Urinary bladder (tissue), 4 donors: ENCODE results near the gene UGT1A6. TPM values are rescaled to one million over a fixed set of nuclear protein-coding genes. Genes with fewer than 3 reads are reported as not detected.
"Not testable (repeated sequence)": the region's sequence is repeated elsewhere in the genome, so short reads cannot be mapped to it uniquely, and the experiment has no call there.

Source experiments
- DNase-seq: peaks from one replicate; pipeline ENCODE4 v3.0.0-alpha.2; 2015; ENCODE audit errors: extremely low spot score
- H3K27ac ChIP-seq: one replicate; pipeline ENCODE4 v1.5.1; 2013; ENCODE audit warnings: low read depth, mild to moderate bottlenecking, moderate library complexity
- H3K36me3 ChIP-seq: one replicate; pipeline ENCODE4 v1.6.1; 2013; ENCODE audit warnings: mild to moderate bottlenecking, moderate library complexity; ENCODE audit not compliant: insufficient read depth
- H3K4me1 ChIP-seq: one replicate; pipeline ENCODE4 v1.6.1; 2013; ENCODE audit warnings: mild to moderate bottlenecking, moderate library complexity; ENCODE audit not compliant: insufficient read depth
- H3K4me3 ChIP-seq: one replicate; pipeline ENCODE4 v1.5.1; 2013; ENCODE audit warnings: low read depth, low read length
- WGBS: extraction: QIAGEN DNeasy Blood & Tissue Kit; methylation state at CpG from one replicate; pipeline ENCODE4 v1.1.7; 2013; 5-methylcytosine and 5-hydroxymethylcytosine counted together
- polyA plus RNA-seq: library from polyadenylated mRNA; stranded (reverse); fragments of 200-250 nt; gene quantifications from one replicate; pipeline ENCODE4 v1.2.3, GENCODE V29; 2013
- total RNA-seq: library from RNA; depleted of rRNA; stranded (reverse); fragments of >200 nt; gene quantifications from one replicate; pipeline ENCODE4 v1.2.3, GENCODE V29; 2014
- donor health status: healthy with polysubstance abuse.
- donor health status: healthy.

Gene UGT1A6
- total and polyA plus RNA-seq, 2 donors: 17.6 to 19.9 TPM

GRCh38 chr2:233693963-233694362 is 1.3 kb downstream of the UGT1A6 start:
- no peaks in the 10 kb centered on the region for H3K36me3 ChIP-seq
- 77% methylated on average over 6 of the region's 6 CpGs for WGBS
- no peak overlapping the region for H3K27ac ChIP-seq
- H3K4me3 ChIP-seq: no peak overlapping the region
- DNase-seq: no peak
- H3K4me1 ChIP-seq: peaks cover 1% of the 10 kb centered on the region

GRCh38 chr2:233698740-233699139 is 6.0 kb downstream of the UGT1A6 start:
- 87% methylated on average over 4 of the region's 4 CpGs for WGBS
- no peak for DNase-seq
- H3K4me1 ChIP-seq: peaks cover 1% of the 10 kb centered on the region
- H3K36me3 ChIP-seq: no peaks in the 10 kb centered on the region
- no peak overlapping the region for H3K27ac ChIP-seq
- no peak overlapping the region for H3K4me3 ChIP-seq

DNA sequence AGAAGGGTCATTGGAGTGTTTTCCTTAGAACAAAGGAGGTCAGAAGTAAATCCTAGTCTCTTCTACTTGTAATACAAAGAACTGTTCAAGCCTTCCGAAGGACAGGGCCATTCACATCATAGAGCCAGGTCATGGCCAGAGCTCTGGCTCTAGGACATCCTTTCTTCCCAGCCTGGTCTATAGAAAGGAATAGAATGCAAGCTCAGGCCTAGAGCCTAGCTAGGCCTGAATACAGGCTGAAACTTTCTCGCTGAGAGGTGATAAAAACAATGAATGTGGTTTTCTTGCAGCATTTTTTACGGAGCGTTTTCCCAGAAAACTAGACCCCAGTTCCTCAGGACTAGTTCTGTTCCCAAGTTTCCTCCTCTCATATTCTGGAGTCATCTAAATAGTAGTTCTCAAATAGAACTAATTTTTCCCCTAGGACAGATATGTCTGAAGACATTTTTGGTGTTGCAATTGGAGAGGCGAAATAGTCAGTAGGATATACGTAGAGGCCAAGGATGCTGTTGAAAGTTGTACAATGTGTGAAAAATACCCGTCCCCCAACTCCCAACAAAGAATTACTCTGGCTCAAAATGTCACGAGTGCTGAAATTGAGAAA is 6.8 kb downstream of the UGT1A6 start:
- 84% methylated on average over 8 of the region's 8 CpGs for WGBS

DNA sequence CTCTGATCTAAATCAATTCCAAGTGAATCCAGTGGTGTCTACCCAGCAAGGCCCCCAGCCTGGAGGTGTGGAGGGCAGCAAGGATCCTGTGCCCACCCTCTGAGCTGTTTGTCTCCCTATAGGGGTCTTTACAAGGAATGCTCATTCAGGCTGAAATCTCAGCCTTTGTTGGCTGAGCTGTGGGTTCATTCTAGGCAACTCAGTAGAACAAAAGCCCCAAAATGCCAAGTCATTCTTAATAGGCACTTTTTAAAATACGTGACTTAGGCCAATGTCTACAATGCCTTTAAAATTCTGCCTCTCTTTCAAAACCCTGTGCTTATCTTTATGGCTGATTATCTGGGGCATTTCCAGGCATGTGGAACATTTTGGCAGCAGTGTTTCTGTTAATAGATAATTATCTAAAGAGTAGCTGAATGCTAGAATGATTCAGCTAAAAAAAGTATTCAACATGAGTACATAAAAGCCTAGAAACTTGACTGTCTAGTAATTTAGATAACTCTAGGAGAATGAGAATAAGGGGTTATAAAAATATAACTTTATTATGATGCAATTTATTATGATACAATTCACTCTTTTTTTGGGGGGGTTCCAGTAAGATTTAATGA is 7.4 kb downstream of the UGT1A6 start:
- Histone ChIP-seq H3K36me3 (no peaks in the 10 kb centered on the region), H3K27ac (no peak overlapping the region), H3K4me1 (peaks cover 1% of the 10 kb centered on the region), H3K4me3 (no peak overlapping the region)
- WGBS: 15% methylated on average over 1 of the region's 1 CpG
- DNase-seq: peak; percentile 75

More for the DNA sequence above, 6.8 kb downstream of the UGT1A6 start:
- peaks cover 1% of the 10 kb centered on the region for H3K4me1 ChIP-seq
- DNase-seq: no peak
- no peak overlapping the region for H3K4me3 ChIP-seq
- no peaks in the 10 kb centered on the region for H3K36me3 ChIP-seq
- H3K27ac ChIP-seq: no peak overlapping the region

GRCh38 chr2:233700842-233701241 is 8.2 kb downstream of the UGT1A6 start:
- H3K4me3 ChIP-seq: not testable (repeated sequence)
- 89% methylated on average over 5 of the region's 5 CpGs for WGBS

DNA sequence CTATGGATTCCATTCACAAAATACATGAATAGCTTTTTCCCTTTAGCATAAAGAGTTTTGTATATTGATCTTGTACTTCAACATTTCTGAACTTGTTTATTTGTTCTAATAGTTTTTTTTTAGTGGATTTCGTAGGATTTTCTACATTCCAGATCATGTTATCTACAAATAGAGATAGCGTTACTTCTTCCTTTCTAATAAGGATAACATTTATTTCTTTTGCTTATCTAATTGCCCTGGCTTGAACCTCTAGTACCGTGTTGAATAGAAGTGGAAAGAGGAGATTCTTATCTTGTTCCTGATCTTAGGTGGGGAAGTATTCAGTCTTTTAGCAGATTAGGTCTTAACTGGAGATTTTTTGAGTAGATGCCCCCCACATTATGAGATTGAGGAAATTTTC is 9.5 kb downstream of the UGT1A6 start:
- no peak overlapping the region for H3K4me3 ChIP-seq
- no peak overlapping the region for H3K27ac ChIP-seq
- 35% methylated on average over 3 of the region's 3 CpGs for whole genome bisulfite sequencing
- H3K36me3 ChIP-seq: no peaks in the 10 kb centered on the region
- peaks cover 1% of the 10 kb centered on the region for H3K4me1 ChIP-seq
- DNase-seq: no peak

More at GRCh38 chr2:233700842-233701241, 8.2 kb downstream of the UGT1A6 start:
- H3K36me3 ChIP-seq, H3K4me1 ChIP-seq, H3K27ac ChIP-seq, DNase-seq: not testable (repeated sequence)

GRCh38 chr2:233705911-233706506 is 13.3 kb downstream of the UGT1A6 start:
- H3K4me3 ChIP-seq: no peak overlapping the region
- H3K4me1 ChIP-seq: no peaks in the 10 kb centered on the region
- 64% methylated on average over 4 of the region's 4 CpGs for WGBS
- H3K27ac ChIP-seq: no peak overlapping the region
- no peaks in the 10 kb centered on the region for H3K36me3 ChIP-seq
- DNase-seq: no peak

DNA sequence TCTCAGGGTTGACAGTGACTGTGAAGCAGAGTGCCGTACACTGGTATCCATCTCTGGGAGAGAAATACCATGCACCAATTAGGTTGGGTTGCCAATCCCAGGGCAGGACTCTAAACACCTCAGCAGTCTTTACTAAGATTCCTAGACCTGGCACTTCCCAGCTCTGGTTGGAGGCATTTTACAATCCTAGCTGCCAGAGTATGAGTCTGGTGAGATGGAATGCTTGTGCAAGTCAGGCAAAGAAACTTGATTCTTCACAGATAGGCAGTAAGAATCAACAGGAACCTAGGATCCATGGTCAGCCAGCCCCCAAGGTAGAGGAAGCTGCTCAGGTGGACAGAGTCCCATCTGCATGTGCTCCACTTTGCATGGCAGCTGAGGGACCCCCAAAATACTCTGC is 14.0 kb downstream of the UGT1A6 start:
- 2% methylated on average over 1 of the region's 1 CpG for WGBS

GRCh38 chr2:233707940-233708644 is 15.4 kb downstream of the UGT1A6 start:
- no peak for DNase-seq
- no peaks in the 10 kb centered on the region for H3K36me3 ChIP-seq
- 60% methylated on average over 10 of the region's 10 CpGs for WGBS
- H3K4me1 ChIP-seq: no peaks in the 10 kb centered on the region
- H3K4me3 ChIP-seq: no peak overlapping the region
- H3K27ac ChIP-seq: no peak overlapping the region

More for the DNA sequence above, 14.0 kb downstream of the UGT1A6 start:
- Histone ChIP-seq H3K36me3 (no peaks in the 10 kb centered on the region), H3K4me1 (no peaks in the 10 kb centered on the region), H3K27ac (no peak overlapping the region), H3K4me3 (no peak overlapping the region)
- DNase-seq: no peak

- H3K27ac ChIP-seq: no peak overlapping the region
- no peaks in the 10 kb centered on the region for H3K4me1 ChIP-seq
- no peak overlapping the region for H3K4me3 ChIP-seq
- DNase-seq: no peak
- WGBS: 85% methylated on average over 5 of the region's 5 CpGs
- no peaks in the 10 kb centered on the region for H3K36me3 ChIP-seq
Observed at GRCh38 chr2:233708942-233709341, 16.3 kb downstream of the UGT1A6 start.

DNA sequence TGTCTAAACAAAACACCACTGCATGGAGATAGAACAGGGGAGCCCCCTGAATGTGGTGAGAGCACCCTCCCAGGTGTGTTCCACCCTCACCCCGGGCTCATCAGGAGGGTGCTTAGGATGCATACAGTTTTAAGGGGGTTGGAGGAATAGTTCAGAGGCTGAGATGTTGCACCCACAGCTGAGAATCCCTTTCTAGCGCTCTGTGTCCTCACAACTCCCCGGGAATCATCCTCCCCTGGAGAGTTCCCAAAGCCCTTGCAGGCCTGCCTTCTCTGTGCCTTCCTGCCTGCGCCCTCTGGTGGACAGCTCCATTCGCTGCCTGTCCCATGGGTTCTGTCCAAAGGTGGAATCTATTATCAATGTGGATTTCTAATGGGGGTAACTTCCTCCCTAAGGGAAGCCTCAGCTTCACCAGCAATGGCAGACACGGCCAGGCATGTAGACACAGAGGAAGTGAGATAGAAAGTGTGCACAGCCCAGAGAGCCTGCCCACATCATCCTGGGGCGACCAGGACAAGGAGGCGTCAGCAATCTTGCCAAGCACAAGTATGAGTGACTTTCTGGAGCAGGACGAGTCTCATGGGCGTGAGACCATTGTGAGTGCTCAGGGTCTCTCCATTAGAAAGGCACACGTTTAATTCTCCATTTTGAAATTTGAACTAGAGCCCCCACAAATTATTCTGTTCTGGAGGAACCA is 18.8 kb downstream of the UGT1A6 start:
- no peak for DNase-seq
- 35% methylated on average over 11 of the region's 11 CpGs for WGBS
- Histone ChIP-seq H3K4me1 (no peaks in the 10 kb centered on the region), H3K4me3 (no peak overlapping the region), H3K36me3 (no peaks in the 10 kb centered on the region), H3K27ac (no peak overlapping the region)

- 78% methylated on average over 14 of the region's 14 CpGs for WGBS
- no peak within 1 kb of the TSS for H3K27ac ChIP-seq
- H3K4me3 ChIP-seq: no peak within 1 kb of the TSS
- no peaks in the 10 kb centered on the region for H3K4me1 ChIP-seq
- H3K36me3 ChIP-seq: no peaks in the 10 kb centered on the region
- no peak for DNase-seq
Observed at GRCh38 chr2:233712611-233713261, 20.0 kb downstream of the UGT1A6 start, which contains the start of gene UGT1A5. TSS of gene UGT1A5 (plus strand) at chr2:233712907. CDS start at chr2:233712992, 85 bp downstream.

DNA sequence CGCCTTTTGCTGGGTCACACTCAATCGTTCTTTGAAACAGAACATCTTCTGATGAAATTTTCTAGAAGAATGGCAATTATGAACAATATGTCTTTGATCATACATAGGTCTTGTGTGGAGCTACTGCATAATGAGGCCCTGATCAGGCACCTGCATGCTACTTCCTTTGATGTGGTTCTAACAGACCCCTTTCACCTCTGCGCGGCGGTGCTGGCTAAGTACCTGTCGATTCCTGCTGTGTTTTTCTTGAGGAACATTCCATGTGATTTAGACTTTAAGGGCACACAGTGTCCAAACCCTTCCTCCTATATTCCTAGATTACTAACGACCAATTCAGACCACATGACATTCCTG is 20.5 kb downstream of the UGT1A6 start:
- Histone ChIP-seq H3K36me3 (no peaks in the 10 kb centered on the region), H3K27ac (no peak overlapping the region), H3K4me3 (no peak overlapping the region), H3K4me1 (no peaks in the 10 kb centered on the region)
- WGBS: 88% methylated on average over 7 of the region's 7 CpGs
- DNase-seq: no peak
